A673 (cell line): ENCODE data around the gene CDH26. TPM values are rescaled to one million over a fixed set of nuclear protein-coding genes. Genes with fewer than 3 reads are reported as not detected.

Experiments used
- BruUV-seq: library from RNA; stranded (reverse); fragments of 400-500 nt; replicated peaks from 2 replicates; lab custom pipeline; 2021; lab: Mats Ljungman, UMichigan
- CTCF ChIA-PET: fragments of 300-600 bp; sonication (Branson Sonifier 250); formaldehyde crosslinking; loops from one replicate; lab custom pipeline; 2022; ENCODE audit warnings: antibody characterized with exemption; lab: Charles Lee
- POLR2A ChIA-PET: fragments of 300-600 bp; sonication (Branson Sonifier 250); formaldehyde crosslinking; loops from one replicate; lab custom pipeline; 2022; ENCODE audit warnings: antibody characterized with exemption; ENCODE audit not compliant: low non-redundant PET; lab: Charles Lee
- DNase-seq: peaks from one replicate; pipeline ENCODE4 v3.0.0-alpha.2; 2015; ENCODE audit warnings: low spot score
- H3K27ac ChIP-seq: fragments of 200-600 bp; sonication (generic); 2 replicates; pipeline ENCODE4 v1.5.1; 2016; ENCODE audit warnings: mixed run types, low read depth, mild to moderate bottlenecking, mixed read lengths, antibody characterized with exemption, low read length; ENCODE audit not compliant: poor library complexity, severe bottlenecking
- H3K27me3 ChIP-seq: fragments of 200-600 bp; sonication (generic); replicated peaks from 2 replicates; pipeline ENCODE4 v1.6.1; 2017; ENCODE audit warnings: mixed run types, low read depth, mild to moderate bottlenecking, mixed read lengths, antibody characterized with exemption, low read length; ENCODE audit not compliant: insufficient read depth, poor library complexity
- H3K36me3 ChIP-seq: fragments of 200-600 bp; sonication (generic); 2 replicates; pipeline ENCODE4 v1.6.1; 2016; ENCODE audit warnings: mixed run types, mild to moderate bottlenecking, mixed read lengths, antibody characterized with exemption, low read length; ENCODE audit not compliant: insufficient read depth, poor library complexity, severe bottlenecking
- H3K4me1 ChIP-seq: fragments of 200-600 bp; sonication (generic); 2 replicates; pipeline ENCODE4 v1.6.1; 2017; ENCODE audit warnings: mixed run types, mild to moderate bottlenecking, mixed read lengths, antibody characterized with exemption, low read length; ENCODE audit not compliant: insufficient read depth, poor library complexity, severe bottlenecking
- H3K4me3 ChIP-seq: fragments of 200-600 bp; sonication (generic); 2 replicates; pipeline ENCODE4 v1.5.1; 2016; ENCODE audit warnings: low read depth, mixed run types, mild to moderate bottlenecking, mixed read lengths, low read length; ENCODE audit not compliant: poor library complexity, severe bottlenecking
- H3K9me3 ChIP-seq: fragments of 200-600 bp; sonication (generic); 2 replicates; pipeline ENCODE4 v1.6.1; 2016; ENCODE audit warnings: mixed run types, low read depth, mild to moderate bottlenecking, mixed read lengths, antibody characterized with exemption, low read length; ENCODE audit not compliant: poor library complexity, severe bottlenecking
- EZH2 ChIP-seq: fragments of 200-600 bp; sonication (generic); IDR thresholded peaks from 2 replicates; pipeline ENCODE4 v1.6.1; 2017; ENCODE audit warnings: borderline replicate concordance, low read depth, mild to moderate bottlenecking, mixed read lengths, antibody characterized with exemption, low read length; ENCODE audit not compliant: poor library complexity, severe bottlenecking
- intact Hi-C: fragments of 100-400 bp; cut with micrococcal nuclease; formaldehyde crosslinking; loops from one replicate; pipeline ENCODE4 v1.10.0; 2022; ENCODE audit not compliant: unreplicated experiment
- total RNA-seq: library from RNA; stranded (reverse); gene quantifications from 2 replicates; pipeline ENCODE4 v1.2.3, GENCODE V29; 2021
- TF ChIP-seq, protein P1 (sequence below): fragments of 300-800, 200-600 bp; sonication (generic); conservative IDR thresholded peaks from 2 replicates; pipeline ENCODE4 v1.5.1; 2017; ENCODE audit warnings: low read depth, mild to moderate bottlenecking, antibody characterized with exemption, low read length, moderate library complexity, mixed read lengths

The CDH26 gene
- total RNA-seq, 1 experiment from 2014 or later = 0.58 TPM

DNA sequence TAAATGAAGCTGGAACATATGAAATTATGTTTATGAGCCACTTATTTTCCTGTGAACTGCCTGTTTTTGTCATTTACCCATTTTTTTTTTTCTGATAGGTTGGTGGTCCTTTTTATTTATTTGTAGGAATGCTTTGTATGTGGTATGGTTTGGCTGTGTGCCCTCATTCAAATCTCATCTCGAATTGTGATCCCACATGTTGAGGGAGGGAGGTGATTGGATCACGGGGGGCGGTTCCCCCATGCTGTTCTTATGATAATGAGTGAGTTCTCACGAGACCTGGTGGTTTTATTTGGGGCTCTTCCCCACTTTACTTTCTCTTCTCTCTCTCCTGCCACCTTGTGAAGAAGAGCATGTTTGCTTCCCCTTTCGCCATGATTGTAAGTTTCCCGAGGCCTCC is 77.3 kb downstream of the CDH26 start:
- ChIA-PET CTCF (no interaction called here), POLR2A (no interaction called here)
- TF ChIP-seq, protein P1, sequence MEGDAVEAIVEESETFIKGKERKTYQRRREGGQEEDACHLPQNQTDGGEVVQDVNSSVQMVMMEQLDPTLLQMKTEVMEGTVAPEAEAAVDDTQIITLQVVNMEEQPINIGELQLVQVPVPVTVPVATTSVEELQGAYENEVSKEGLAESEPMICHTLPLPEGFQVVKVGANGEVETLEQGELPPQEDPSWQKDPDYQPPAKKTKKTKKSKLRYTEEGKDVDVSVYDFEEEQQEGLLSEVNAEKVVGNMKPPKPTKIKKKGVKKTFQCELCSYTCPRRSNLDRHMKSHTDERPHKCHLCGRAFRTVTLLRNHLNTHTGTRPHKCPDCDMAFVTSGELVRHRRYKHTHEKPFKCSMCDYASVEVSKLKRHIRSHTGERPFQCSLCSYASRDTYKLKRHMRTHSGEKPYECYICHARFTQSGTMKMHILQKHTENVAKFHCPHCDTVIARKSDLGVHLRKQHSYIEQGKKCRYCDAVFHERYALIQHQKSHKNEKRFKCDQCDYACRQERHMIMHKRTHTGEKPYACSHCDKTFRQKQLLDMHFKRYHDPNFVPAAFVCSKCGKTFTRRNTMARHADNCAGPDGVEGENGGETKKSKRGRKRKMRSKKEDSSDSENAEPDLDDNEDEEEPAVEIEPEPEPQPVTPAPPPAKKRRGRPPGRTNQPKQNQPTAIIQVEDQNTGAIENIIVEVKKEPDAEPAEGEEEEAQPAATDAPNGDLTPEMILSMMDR = no peak
- no peak for TF ChIP-seq EZH2
- no peak for DNase-seq
- BruUV-seq = no TSS peak
- Histone ChIP-seq H3K4me1 (no peaks in the 10 kb centered on the region), H3K27me3 (no peaks in the 10 kb centered on the region), H3K9me3 (no peaks in the 10 kb centered on the region), H3K36me3 (no peaks in the 10 kb centered on the region), H3K27ac (no peak overlapping the region), H3K4me3 (no peak overlapping the region)
- intact Hi-C loops = no loop called here

DNA sequence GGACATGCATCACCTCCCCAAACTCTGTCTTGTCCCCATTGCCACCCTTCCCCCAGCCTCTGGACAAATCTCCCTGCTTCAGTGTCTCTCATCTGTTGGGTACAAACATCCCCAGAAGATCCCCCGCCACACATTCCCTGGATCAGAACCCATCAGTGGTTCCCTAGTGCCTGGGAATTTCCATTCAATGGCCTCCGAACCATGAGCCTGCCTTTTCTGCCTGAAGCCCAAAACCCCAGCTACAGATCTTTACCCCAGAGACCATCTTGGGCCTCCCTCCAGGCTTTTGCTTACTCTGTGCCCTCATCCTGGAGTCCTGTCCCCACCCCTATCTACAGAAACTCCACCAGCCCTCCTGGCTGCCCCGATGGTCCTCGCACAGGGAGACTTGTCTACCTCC is 78.1 kb downstream of the CDH26 start:
- H3K4me3 ChIP-seq = no peak overlapping the region
- no peak overlapping the region for H3K27ac ChIP-seq
- no peaks in the 10 kb centered on the region for H3K36me3 ChIP-seq
- no peaks in the 10 kb centered on the region for H3K27me3 ChIP-seq
- no peak for DNase-seq
- BruUV-seq = no TSS peak
- no peaks in the 10 kb centered on the region for H3K9me3 ChIP-seq
- TF ChIP-seq, protein P1 = no peak
- no peak for TF ChIP-seq EZH2
- POLR2A ChIA-PET = no interaction called here
- intact Hi-C loops = no loop called here
- H3K4me1 ChIP-seq = no peaks in the 10 kb centered on the region
- CTCF ChIA-PET = no interaction called here

DNA sequence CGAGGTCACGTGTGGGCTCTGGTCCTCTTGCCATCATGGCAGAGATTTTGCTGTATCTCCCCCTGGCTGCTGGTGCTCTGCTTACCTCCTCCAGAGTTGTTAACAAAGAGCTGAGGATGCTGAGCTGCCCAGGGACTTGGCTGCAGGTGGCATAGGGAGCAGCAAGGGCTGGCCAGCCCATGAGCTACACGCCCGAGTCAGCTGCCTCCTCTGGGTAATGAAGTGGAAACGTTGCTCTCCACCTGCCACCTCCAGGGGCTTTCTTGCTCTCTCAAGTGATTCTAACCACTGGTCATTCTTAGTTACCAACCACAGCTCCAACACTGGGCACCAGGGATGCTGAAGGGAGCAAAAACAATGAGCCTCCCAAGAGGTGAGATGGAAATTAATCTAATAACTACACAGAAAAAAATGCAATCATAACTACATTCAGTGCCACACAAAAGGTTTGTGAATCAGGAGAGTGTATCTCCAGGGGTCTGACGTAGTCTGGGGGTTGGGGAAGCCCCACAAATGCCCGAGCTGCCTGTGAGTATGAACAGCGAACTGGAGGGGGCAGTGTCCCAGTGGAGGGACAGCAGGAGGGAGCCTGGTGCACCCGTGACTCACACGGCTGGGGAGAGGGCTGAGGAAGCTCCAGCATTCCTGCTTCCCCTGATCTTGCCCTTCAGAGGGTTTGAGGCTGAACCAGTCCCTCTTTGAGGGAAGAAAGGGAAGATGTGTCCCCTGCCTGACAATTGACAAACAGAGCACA is 78.7 kb downstream of the CDH26 start:
- POLR2A ChIA-PET = no interaction called here
- no peaks in the 10 kb centered on the region for H3K4me1 ChIP-seq
- DNase-seq = peak; percentile 43

More for the DNA sequence above, 78.7 kb downstream of the CDH26 start:
- no peak for TF ChIP-seq EZH2
- TF ChIP-seq, protein P1 = 0 out of 2 replicates have a peak, but pooled peaks have one; percentile 25
- no peaks in the 10 kb centered on the region for H3K36me3 ChIP-seq
- no peaks in the 10 kb centered on the region for H3K27me3 ChIP-seq
- H3K4me3 ChIP-seq = no peak overlapping the region
- no TSS peak for BruUV-seq
- H3K9me3 ChIP-seq = no peaks in the 10 kb centered on the region
- CTCF ChIA-PET = no interaction called here
- no peak overlapping the region for H3K27ac ChIP-seq
- intact Hi-C loops = no loop called here
